DMS 273 treated with DMSO at 0.1 percent for 48 hours (cell line): ENCODE results near the gene C3.
"Not testable (repeated sequence)": the region's sequence is repeated elsewhere in the genome, so short reads cannot be mapped to it uniquely, and the experiment has no call there.

Source experiments
- DNase-seq: peaks from one replicate; lab custom pipeline; 2025; lab: John Stamatoyannopoulos, UW

The C3 gene

DNA sequence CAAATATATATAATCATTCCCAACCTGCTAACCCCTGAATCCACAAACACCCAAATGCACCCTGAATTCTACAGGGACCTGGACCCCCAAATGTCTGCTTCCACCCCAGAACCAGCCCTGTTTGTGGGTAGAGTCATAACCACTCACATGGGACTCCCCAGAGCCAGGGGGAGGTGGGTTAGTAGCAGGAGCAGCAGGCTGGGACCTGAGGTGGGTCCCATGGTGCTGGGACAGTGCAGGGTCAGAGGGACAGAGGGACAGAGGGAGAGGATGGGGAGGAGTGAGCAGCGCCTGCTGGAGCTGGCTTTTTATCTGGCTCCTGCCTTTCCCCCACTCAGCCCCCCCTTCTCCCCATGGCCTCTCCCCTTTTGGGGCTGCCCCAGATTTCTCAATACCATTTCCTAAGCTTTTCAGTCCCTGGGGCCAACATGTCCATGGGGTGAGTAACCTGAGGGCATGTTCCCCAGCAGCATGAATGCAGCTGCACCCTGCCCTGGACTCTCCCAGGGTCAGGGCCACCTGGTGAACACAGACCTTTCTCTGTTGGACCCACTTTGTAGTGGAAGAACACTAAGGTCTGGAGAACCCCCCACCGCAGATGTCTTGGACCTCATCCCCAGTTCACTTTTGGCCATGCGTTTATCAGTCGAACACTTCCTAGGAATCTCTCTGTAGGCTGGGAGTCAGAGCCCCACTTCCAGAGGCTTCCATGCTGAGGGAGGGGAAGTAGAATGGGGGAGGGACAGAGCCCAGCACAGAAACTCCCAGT lies at the start of gene C3:
C3 (minus strand) TSS at position 282 of the 769 bp plus-strand sequence; CDS start at position 221, 61 bp downstream.
- DNase-seq = no peak

DNA sequence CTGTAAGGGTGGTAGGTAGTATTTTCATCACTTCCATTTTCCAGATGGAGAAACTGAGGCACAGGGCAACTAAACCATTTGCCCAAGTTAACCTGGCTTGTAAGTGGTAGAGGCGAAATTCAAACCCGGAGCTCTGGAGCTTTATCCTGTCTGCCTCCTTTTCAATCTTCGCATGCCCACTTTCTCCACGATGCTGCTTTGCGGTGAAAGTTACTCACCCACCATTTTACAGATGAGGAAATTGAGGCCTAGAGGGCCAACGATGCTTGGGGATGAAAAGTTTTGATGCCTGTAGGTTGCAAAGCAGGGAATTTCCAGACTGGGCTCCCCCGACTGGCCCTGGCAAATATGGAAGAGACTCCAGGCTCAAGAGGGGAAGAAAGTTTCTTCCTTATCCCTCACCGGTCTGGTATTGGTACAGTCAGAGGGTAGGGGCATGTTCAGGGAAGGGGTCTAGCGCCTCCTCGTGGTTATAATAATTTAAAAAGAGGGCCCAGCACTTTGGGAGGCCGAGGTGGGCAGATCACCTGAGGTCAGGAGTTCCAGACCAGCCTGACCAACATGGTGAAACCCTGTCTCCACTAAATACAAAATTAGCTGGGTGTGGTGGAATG lies 48.7 kb upstream of the C3 start:
- DNase-seq = no peak

DNA sequence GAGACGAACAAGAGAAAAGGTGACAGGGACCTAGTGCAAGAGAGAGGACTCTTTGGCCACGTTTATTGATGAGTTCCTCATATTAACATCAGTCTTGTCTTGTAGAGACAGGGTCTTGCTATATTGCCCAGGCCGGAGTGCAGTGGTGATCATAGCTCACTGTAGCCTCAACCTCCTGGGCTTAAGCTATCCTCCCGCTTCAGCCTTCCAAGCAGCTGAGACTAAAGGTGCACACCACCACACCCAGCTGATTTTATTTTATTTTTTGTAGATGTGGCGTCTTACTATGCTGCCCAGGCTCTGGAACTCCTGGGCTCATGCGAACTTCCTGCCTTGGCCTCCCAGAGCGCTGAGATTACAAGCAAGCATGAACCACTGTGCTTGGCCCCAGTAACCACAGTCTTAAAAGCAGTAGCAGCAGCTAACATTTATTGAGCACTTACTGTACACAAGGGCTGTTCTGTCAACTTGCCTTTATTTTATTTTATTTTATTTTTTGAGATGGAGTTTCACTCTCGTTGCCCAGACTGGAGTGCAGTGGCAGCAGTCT lies 47.9 kb upstream of the C3 start:
- DNase-seq = no peak

GRCh38 chr19:6767357-6768235 lies 47.1 kb upstream of the C3 start, which contains the start of gene SH2D3A:
Gene SH2D3A (minus strand): TSS chr19:6767435. CDS start chr19:6763748, 3,687 bp downstream.
- DNase-seq = no peak

DNA sequence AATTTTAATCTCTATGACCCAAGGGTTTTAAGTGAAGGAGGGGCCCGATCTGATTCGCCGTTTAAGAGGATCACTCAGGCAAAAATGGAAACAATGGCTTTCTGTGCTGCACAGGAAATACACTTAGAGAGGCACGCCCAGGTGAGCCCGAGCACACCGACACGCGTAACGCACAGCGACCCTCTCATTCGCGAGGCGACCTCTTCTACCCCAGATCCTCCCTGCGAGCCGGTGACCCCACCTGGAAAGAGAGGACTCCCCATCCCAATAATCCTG lies 46.6 kb upstream of the C3 start:
- DNase-seq = no peak

- no peak for DNase-seq
Observed at GRCh38 chr19:6766357-6767080, 46.1 kb upstream of the C3 start.

- DNase-seq = no peak
Observed at GRCh38 chr19:6765738-6766356, 45.4 kb upstream of the C3 start.

- not testable (repeated sequence) for DNase-seq
Observed at GRCh38 chr19:6762253-6762797, 41.9 kb upstream of the C3 start.

DNA sequence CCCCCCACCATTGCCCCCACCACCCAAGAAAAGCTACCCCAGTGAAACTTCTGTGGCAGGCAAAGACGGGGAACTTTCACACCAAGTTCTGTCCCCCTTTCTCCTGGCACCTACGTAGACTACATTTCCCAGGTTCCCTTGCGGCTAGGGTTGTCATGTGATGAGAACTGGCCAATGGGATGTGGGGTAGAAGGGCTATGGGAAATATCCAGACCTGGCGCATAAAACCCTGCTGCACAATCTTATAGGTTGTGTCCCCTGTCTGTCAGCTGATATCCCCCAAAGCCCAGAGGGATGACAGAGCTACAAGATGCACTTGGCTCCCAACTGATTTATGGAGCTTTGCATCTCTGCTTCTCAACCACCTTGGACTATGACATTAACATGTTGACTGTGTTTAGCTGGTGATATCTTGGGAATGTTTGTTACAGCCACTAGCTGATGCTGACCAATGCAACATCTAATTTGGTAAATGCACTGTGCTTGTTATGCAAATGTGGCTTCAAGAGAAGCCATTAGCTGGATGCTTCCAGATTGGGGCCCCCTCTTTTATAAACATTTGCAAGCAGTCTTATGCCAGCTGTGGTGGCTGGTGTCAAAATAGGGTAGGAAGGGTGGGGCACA lies 40.7 kb upstream of the C3 start:
- no peak for DNase-seq

DNA sequence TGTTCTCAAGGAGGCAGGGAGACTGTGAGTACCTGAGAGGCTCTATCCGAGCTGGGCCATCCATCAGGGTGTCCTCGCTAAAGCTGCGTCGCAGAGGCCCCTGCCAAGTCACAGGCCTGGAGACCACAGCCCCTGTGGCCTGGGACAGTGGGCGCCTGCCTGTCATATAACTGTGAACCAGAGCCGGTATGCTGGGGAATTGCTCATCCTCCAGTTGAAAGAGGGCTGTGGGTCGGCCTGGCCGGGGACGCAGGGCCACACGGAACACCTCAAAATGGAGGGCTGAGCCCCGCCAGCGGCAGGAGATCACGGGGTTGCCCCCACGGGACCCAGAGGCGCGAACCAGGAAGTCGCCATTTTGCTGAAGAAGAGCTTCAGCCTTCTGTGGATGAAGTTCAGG lies 40.2 kb upstream of the C3 start:
- DNase-seq = no peak

- DNase-seq = no peak
Observed at GRCh38 chr19:6754653-6755463, 34.4 kb upstream of the C3 start.

- no peak for DNase-seq
Observed at GRCh38 chr19:6754136-6754535, 33.7 kb upstream of the C3 start.

GRCh38 chr19:6753178-6754031 lies 33.0 kb upstream of the C3 start:
- DNase-seq = no peak

DNA sequence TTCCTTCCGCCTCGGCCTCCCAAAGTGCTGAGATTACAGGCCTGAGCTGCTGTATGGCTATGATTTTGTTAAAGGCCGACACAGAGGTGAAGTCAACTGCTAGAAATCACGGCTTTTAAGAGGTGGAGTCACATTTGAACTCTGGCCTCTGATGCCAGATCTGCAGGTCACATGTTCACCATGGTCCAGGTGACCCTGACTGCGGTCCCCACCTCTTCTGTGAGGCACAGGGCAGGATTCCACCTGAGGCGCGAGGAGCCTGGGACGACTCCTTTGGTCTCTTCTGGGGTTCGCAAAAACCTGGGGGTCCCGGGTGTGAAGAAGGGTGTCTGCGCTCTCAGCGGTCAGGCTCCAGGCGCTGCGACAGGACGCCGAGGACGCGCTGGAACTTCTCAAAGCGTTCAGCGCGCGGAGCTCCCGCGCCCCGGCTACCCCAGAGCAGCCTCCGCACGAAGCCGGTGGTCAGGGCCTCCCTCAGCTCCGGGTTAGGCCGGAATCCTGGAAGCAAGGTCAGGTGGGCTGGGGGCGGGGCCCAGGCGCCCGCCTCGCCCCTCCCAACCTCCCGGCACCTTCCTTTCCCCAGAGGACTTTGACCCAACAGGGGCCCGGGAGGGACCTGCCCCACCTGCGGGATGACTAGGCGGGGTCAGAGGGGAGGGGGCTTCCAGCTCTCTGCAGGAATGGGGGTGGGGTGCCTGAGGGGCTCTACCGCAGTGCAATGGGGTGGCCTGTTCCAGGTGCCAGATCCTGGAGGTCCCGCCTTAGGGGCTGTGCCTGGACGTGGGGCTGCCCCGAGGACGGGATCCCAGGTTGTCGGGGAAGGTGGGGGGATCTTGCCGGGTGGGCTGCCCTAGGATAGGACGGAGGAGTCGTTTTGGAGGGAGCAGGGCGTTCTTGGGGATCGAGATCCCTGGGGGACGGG lies 32.1 kb upstream of the C3 start:
- no peak for DNase-seq

- DNase-seq = no peak
Observed at GRCh38 chr19:6751189-6751588, 30.7 kb upstream of the C3 start.

DNA sequence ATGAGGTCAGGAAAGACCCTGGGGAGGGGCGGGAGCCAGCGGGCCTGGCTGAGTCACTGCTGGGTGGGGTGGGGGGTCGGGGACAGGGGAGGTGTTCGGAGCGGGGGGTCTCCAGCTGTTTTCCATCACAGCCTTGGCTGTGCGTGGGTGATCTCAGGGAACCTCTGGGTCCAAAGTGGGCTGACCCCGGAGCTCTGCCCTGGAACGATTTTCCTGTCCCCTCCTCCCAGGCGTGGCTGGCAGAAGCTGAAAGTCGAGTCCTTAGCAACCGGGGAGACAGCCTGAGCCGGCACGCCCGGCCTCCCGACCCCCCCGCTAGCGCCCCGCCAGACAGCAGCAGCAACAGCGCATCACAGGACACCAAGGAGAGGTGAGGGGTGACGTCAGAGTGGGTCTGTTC lies 29.6 kb upstream of the C3 start:
- no peak for DNase-seq

GRCh38 chr19:6748543-6748942 lies 28.1 kb upstream of the C3 start:
- DNase-seq = not testable (repeated sequence)

DNA sequence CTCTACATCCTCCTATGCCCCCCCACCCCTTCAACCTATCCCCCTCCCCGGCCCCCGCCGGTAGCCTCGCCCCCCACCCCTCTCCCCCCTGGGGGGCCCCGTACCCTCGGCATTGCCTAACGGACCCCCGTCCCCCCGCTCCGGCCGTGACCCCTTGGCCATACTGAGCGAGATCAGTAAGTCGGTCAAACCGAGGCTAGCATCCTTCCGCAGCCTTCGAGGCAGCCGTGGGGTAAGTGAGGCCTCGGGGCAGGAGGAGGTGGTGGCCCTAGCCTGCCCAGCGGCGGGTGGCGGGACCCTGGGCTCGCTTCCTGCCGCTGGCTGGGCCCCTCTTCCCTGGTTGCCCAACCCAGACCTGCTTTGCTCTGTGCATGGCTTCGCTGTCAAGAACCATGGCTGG lies 25.5 kb upstream of the C3 start:
- DNase-seq = no peak
